CD4-positive, alpha-beta T cell (primary cell): ENCODE results near the gene KPNA1. TPM values are rescaled to one million over a fixed set of nuclear protein-coding genes. Genes with fewer than 3 reads are reported as not detected.

ENCODE experiments used
- ATAC-seq: fragments of 200-7000 bp; cut with Tn5 transposase; one replicate; pipeline ENCODE4 v1.10.0; 2022; ENCODE audit warnings: mild to moderate bottlenecking; ENCODE audit not compliant: poor library complexity
- CTCF ChIA-PET: fragments of 350-600 bp; sonication (Branson Sonifier 250); formaldehyde crosslinking; loops from one replicate; lab custom pipeline; 2021; ENCODE audit warnings: antibody characterized with exemption, inconsistent platforms; lab: Charles Lee
- POLR2A ChIA-PET: fragments of 350-600 bp; sonication (Branson Sonifier 250); formaldehyde crosslinking; loops from one replicate; lab custom pipeline; 2021; ENCODE audit warnings: antibody characterized with exemption, inconsistent platforms; lab: Charles Lee
- DNase-seq, 14 experiments: peaks; one replicate each; pipeline ENCODE4 v3.0.0-alpha.2; 2013 to 2020; ENCODE audit warnings: mixed read lengths in 2 of 14
- H3K27ac ChIP-seq, 2 donors: one replicate each; pipeline versions ENCODE4 v1.5.1 to v1.7.0; 2013; ENCODE audit warnings: low read length in 2 of 2, low read depth in 1 of 2, mild to moderate bottlenecking in 1 of 2
- H3K27me3 ChIP-seq, 2 experiments: 1 replicate in 1 of 2; 2 replicates in 1 of 2; pipeline versions ENCODE4 v1.6.1 to v1.7.0; 2013; ENCODE audit warnings: low read length in 2 of 2, control low read depth in 1 of 2, mild to moderate bottlenecking in 1 of 2, moderate library complexity in 1 of 2; ENCODE audit not compliant: insufficient read depth in 2 of 2, control insufficient read depth in 1 of 2
- H3K36me3 ChIP-seq: one replicate; pipeline ENCODE4 v1.6.1; 2013; ENCODE audit warnings: low read length, control low read depth; ENCODE audit not compliant: insufficient read depth
- H3K4me1 ChIP-seq: one replicate; pipeline ENCODE4 v1.6.1; 2013; ENCODE audit warnings: low read length, control low read depth; ENCODE audit not compliant: insufficient read depth
- H3K4me3 ChIP-seq: one replicate; pipeline ENCODE4 v1.5.1; 2013; ENCODE audit warnings: mild to moderate bottlenecking, low read length, moderate library complexity
- H3K9me3 ChIP-seq, 2 experiments: 1 replicate in 1 of 2; 2 replicates in 1 of 2; pipeline versions ENCODE4 v1.6.1 to v1.7.0; 2013; ENCODE audit warnings: low read length in 2 of 2, mild to moderate bottlenecking in 2 of 2, control low read depth in 1 of 2, moderate library complexity in 1 of 2; ENCODE audit not compliant: control insufficient read depth in 1 of 2, insufficient read depth in 1 of 2
- H3K27ac Mint-ChIP-seq: one replicate; pipeline ENCODE4 v1.8.0; 2020; ENCODE audit warnings: mixed read lengths
- H3K27me3 Mint-ChIP-seq: one replicate; pipeline ENCODE4 v1.8.0; 2021; ENCODE audit warnings: mixed read lengths
- H3K36me3 Mint-ChIP-seq: one replicate; pipeline ENCODE4 v1.8.0; 2021; ENCODE audit warnings: low read depth, mixed read lengths
- H3K4me1 Mint-ChIP-seq: one replicate; pipeline ENCODE4 v1.8.0; 2021; ENCODE audit warnings: low read depth, mixed read lengths
- H3K4me3 Mint-ChIP-seq: one replicate; pipeline ENCODE4 v1.8.0; 2020; ENCODE audit warnings: mild to moderate bottlenecking, mixed read lengths
- H3K9me3 Mint-ChIP-seq: one replicate; pipeline ENCODE4 v1.8.0; 2020; ENCODE audit warnings: mixed read lengths
- intact Hi-C, 2 experiments: fragments of 100-400 bp; cut with DNase I in 1 of 2; cut with micrococcal nuclease in 1 of 2; formaldehyde crosslinking; loops; one replicate each; pipeline versions ENCODE4 v1.15.1 to v1.9.0; 2023 to 2025; cut with DNase I, micrococcal nuclease
- total RNA-seq, 174 experiments: library from RNA in 2 of 174; stranded (reverse) in 2 of 174; gene quantifications; one replicate each; pipeline ENCODE4 v1.2.3 and lab custom pipeline; 2021 to 2026
- TF ChIP-seq, protein P1 (sequence below): fragments of 200-600 bp; IDR thresholded peaks from one replicate; pipeline ENCODE4 v1.8.0; 2022; ENCODE audit warnings: antibody characterized with exemption, mild to moderate bottlenecking

The KPNA1 gene
- total RNA-seq, 2 experiments from 2014 or later, result 46.2 to 49.8 TPM

DNA sequence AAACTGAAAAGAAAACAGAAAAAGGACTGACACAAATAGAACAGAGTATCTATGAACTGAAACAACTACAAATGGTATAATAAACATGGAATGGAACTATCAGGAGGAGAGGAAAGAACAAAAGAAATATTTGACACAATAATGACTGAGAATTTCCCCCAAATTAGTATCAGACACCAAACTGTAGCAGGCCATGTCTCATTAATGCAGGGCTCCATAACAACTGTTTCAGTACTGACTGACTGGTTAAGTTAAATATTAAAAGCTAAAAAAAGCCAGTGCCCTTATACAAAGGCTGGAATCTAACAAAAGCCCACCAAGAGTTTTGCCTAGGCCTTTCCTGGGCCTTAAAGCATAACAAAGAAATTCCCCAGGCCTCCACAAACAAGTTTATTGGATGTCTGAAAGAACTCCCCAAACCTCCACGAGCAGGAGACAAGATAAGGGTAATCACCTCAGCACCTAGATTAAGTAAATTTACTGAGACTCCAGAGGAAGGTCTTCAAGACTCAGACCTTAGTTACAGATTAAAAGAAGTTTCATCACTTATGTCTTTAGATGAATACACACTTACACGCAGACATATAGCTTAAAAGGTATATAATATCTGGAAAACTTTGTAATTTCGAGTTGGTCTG lies 45.7 kb downstream of the KPNA1 start:
- H3K36me3 ChIP-seq, result peaks cover 12% of the 10 kb centered on the region
- ChIA-PET POLR2A (no interaction called here), CTCF (interaction anchor here (0.6 kb wide), 1 partner anchor 351 kb away, joined by 3 read pairs; no protein-coding TSS in a partner anchor)
- TF ChIP-seq, protein P1, sequence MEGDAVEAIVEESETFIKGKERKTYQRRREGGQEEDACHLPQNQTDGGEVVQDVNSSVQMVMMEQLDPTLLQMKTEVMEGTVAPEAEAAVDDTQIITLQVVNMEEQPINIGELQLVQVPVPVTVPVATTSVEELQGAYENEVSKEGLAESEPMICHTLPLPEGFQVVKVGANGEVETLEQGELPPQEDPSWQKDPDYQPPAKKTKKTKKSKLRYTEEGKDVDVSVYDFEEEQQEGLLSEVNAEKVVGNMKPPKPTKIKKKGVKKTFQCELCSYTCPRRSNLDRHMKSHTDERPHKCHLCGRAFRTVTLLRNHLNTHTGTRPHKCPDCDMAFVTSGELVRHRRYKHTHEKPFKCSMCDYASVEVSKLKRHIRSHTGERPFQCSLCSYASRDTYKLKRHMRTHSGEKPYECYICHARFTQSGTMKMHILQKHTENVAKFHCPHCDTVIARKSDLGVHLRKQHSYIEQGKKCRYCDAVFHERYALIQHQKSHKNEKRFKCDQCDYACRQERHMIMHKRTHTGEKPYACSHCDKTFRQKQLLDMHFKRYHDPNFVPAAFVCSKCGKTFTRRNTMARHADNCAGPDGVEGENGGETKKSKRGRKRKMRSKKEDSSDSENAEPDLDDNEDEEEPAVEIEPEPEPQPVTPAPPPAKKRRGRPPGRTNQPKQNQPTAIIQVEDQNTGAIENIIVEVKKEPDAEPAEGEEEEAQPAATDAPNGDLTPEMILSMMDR, result no peak
- no peaks in the 10 kb centered on the region for H3K9me3 Mint-ChIP-seq
- no peaks in the 10 kb centered on the region for H3K27me3 ChIP-seq
- H3K4me1 ChIP-seq, result peaks cover 14% of the 10 kb centered on the region
- H3K36me3 Mint-ChIP-seq, result peaks cover 45% of the 10 kb centered on the region
- no peaks in the 10 kb centered on the region for H3K27me3 Mint-ChIP-seq
- peak overlapping the region; percentile 52 for H3K27ac Mint-ChIP-seq
- H3K9me3 ChIP-seq, result no peaks in the 10 kb centered on the region
- intact Hi-C loops, result no loop called here
- ATAC-seq, result no peak
- no peak overlapping the region for H3K27ac ChIP-seq
- no peak for DNase-seq
- H3K4me3 ChIP-seq, result no peak overlapping the region
- H3K4me1 Mint-ChIP-seq, result peaks cover 68% of the 10 kb centered on the region
- no peak overlapping the region for H3K4me3 Mint-ChIP-seq

GRCh38 chr3:122466701-122467240 lies 48.0 kb downstream of the KPNA1 start:
- intact Hi-C loops, result no loop called here
- H3K4me3 ChIP-seq, result no peak overlapping the region
- TF ChIP-seq, protein P1, result no peak
- H3K27ac ChIP-seq, result no peak overlapping the region
- no peaks in the 10 kb centered on the region for H3K9me3 ChIP-seq
- Mint-ChIP-seq H3K9me3 (no peaks in the 10 kb centered on the region), H3K36me3 (peaks cover 68% of the 10 kb centered on the region), H3K4me1 (peaks cover 46% of the 10 kb centered on the region), H3K4me3 (no peak overlapping the region), H3K27ac (no peak overlapping the region), H3K27me3 (no peaks in the 10 kb centered on the region)
- DNase-seq (no peak), ATAC-seq (no peak)
- H3K36me3 ChIP-seq, result peaks cover 29% of the 10 kb centered on the region
- H3K4me1 ChIP-seq, result peaks cover 10% of the 10 kb centered on the region
- H3K27me3 ChIP-seq, result no peaks in the 10 kb centered on the region
- ChIA-PET POLR2A (interaction anchor here (0.7 to 1.1 kb wide), 2 partner anchors 48 to 584 kb away, joined by 3 read pairs; partner anchors contain the start of gene KPNA1), CTCF (interaction anchor here (1.2 kb wide), 1 partner anchor 94 kb away, joined by 3 read pairs; no protein-coding TSS in a partner anchor)

GRCh38 chr3:122464659-122465058 lies 50.1 kb downstream of the KPNA1 start:
- peaks cover 35% of the 10 kb centered on the region for H3K36me3 ChIP-seq
- peaks cover 86% of the 10 kb centered on the region for H3K36me3 Mint-ChIP-seq
- no peak overlapping the region for H3K27ac ChIP-seq
- ChIA-PET POLR2A (no interaction called here), CTCF (no interaction called here)
- no peaks in the 10 kb centered on the region for H3K9me3 ChIP-seq
- no peak overlapping the region for H3K4me3 ChIP-seq
- intact Hi-C loops, result no loop called here
- no peaks in the 10 kb centered on the region for H3K9me3 Mint-ChIP-seq
- TF ChIP-seq, protein P1, result no peak
- no peak overlapping the region for H3K27ac Mint-ChIP-seq
- H3K27me3 ChIP-seq, result no peaks in the 10 kb centered on the region
- no peaks in the 10 kb centered on the region for H3K27me3 Mint-ChIP-seq
- DNase-seq, result no peak
- ATAC-seq, result no peak
- H3K4me3 Mint-ChIP-seq, result no peak overlapping the region
- H3K4me1 ChIP-seq, result peaks cover 2% of the 10 kb centered on the region
- H3K4me1 Mint-ChIP-seq, result peaks cover 27% of the 10 kb centered on the region
